Transverse colon (tissue), 4 donors: ENCODE measurements around the gene RLN2. TPM values are rescaled to one million over a fixed set of nuclear protein-coding genes. Genes with fewer than 3 reads are reported as not detected.
"Not testable (repeated sequence)": the region's sequence is repeated elsewhere in the genome, so short reads cannot be mapped to it uniquely, and the experiment has no call there.

Source experiments
- DNase-seq: peaks from one replicate; pipeline ENCODE4 v3.0.0-alpha.2; 2019
- H3K27ac ChIP-seq, 4 donors: fragments of 200-600 bp; sonication (generic); 2 replicates each; pipeline ENCODE4 v1.5.1; 2016 to 2018; ENCODE audit warnings: inconsistent platforms in 4 of 4
- H3K27me3 ChIP-seq: fragments of 200-600 bp; sonication (generic); 2 replicates; pipeline ENCODE4 v1.5.1; 2017; ENCODE audit warnings: inconsistent platforms
- H3K36me3 ChIP-seq, 4 donors: fragments of 200-600 bp; sonication (generic); 2 replicates each; pipeline ENCODE4 v1.5.1; 2017 to 2019; ENCODE audit warnings: inconsistent platforms in 4 of 4
- H3K4me1 ChIP-seq, 4 donors: fragments of 200-600 bp; sonication (generic); 2 replicates each; pipeline ENCODE4 v1.5.1; 2017 to 2020; ENCODE audit warnings: inconsistent platforms in 4 of 4
- H3K4me3 ChIP-seq, 4 donors: fragments of 200-600 bp; sonication (generic); 1 replicate in 1 of 4; 2 replicates in 3 of 4; pipeline versions ENCODE4 v1.5.1 to v1.6.1; 2017 to 2019; ENCODE audit warnings: inconsistent platforms in 4 of 4
- H3K9me3 ChIP-seq, 2 donors: fragments of 200-600 bp; sonication (generic); 2 replicates each; pipeline ENCODE4 v1.5.1; 2017 to 2019; ENCODE audit warnings: inconsistent platforms in 2 of 2
- CTCF ChIP-seq, 5 experiments: fragments of 200-600 bp in 3 of 5; fragments of 450-650 bp in 2 of 5; sonication (generic) in 3 of 5; IDR thresholded peaks; 1 replicate in 2 of 5; 2 replicates in 3 of 5; pipeline ENCODE4 v1.5.1; 2016 to 2017; ENCODE audit warnings: antibody characterized with exemption in 5 of 5, inconsistent platforms in 3 of 5, mild to moderate bottlenecking in 2 of 5, moderate library complexity in 1 of 5
- EP300 ChIP-seq: sonication (generic); formaldehyde crosslinking; IDR thresholded peaks from one replicate; pipeline ENCODE4 v1.6.1; 2017; ENCODE audit warnings: antibody characterized with exemption, low read depth
- POLR2A ChIP-seq: fragments of 450-650 bp; IDR thresholded peaks from one replicate; pipeline ENCODE4 v1.6.1; 2016; ENCODE audit warnings: antibody characterized with exemption, mild to moderate bottlenecking, moderate library complexity
- POLR2AphosphoS5 ChIP-seq, 3 donors: sonication (generic); formaldehyde crosslinking; IDR thresholded peaks; one replicate each; pipeline ENCODE4 v1.6.1; 2016; ENCODE audit warnings: antibody characterized with exemption in 3 of 3
- WGBS, 2 donors: methylation state at CpG; one replicate each; pipeline ENCODE4 v1.1.5; 2018; ENCODE audit warnings: low coverage in 1 of 2; 5-methylcytosine and 5-hydroxymethylcytosine counted together
- in situ Hi-C, 4 donors: fragments of 200-750 bp; cut with MboI; loops; one replicate each; pipeline versions ENCODE4 v1.15.0 to v1.15.1; 2017; ENCODE audit warnings: low sequenced_read_pairs in 3 of 4, low pct_ligation_motif_present in 1 of 4, low pct_unique_long_range_greater_than_20kb in 1 of 4
- intact Hi-C: fragments of 100-400 bp; cut with DNase I; formaldehyde crosslinking; loops from one replicate; pipeline ENCODE4 v1.15.1; 2023; ENCODE audit warnings: low total_unique reads
- total RNA-seq, 4 donors: library from RNA; depleted of rRNA; stranded (reverse); fragments of >200 nt; gene quantifications; one replicate each; pipeline ENCODE4 v1.1.0, GENCODE V29; 2016

RLN2 gene
- total RNA-seq, 4 donors from 2014 or later = not detected

GRCh38 chr9:5321058-5321457 lies 16.5 kb upstream of the RLN2 start:
- TF ChIP-seq CTCF (IDR thresholded peaks at IDR 0.05) (no peak), POLR2AphosphoS5 (IDR thresholded peaks at IDR 0.05) (no peak), EP300 (no peak), POLR2A (no peak)
- Histone ChIP-seq H3K4me3 (no peak overlapping the region), H3K36me3 (no peaks in the 10 kb centered on the region), H3K27ac (no peak overlapping the region), H3K4me1 (no peaks in the 10 kb centered on the region), H3K27me3 (no peaks in the 10 kb centered on the region), H3K9me3 (no peaks in the 10 kb centered on the region)
- in situ Hi-C loops = loop anchor here in 1 of 4 donors (25.0 kb wide), 1 partner anchor 266 kb away; no protein-coding TSS in a partner anchor
- DNase-seq = no peak
- 15 to 27% methylated on average over 1 of the region's 1 CpG for whole genome bisulfite sequencing, 2 donors
- intact Hi-C loops = no loop called here

GRCh38 chr9:5316406-5316805 lies 11.9 kb upstream of the RLN2 start:
- H3K27me3 ChIP-seq, DNase-seq, H3K36me3 ChIP-seq, intact Hi-C loops, H3K4me1 ChIP-seq, H3K4me3 ChIP-seq, H3K27ac ChIP-seq: not testable (repeated sequence)
- in situ Hi-C loops = loop anchor here in 1 of 4 donors (25.0 kb wide), 1 partner anchor 271 kb away; no protein-coding TSS in a partner anchor
- WGBS, 2 donors = 100% methylated on average over 1 of the region's 1 CpG
- H3K9me3 ChIP-seq = peaks cover 10 to 12% of the 10 kb centered on the region in 2 donors

GRCh38 chr9:5315187-5315923 lies 10.8 kb upstream of the RLN2 start:
- Histone ChIP-seq H3K9me3 (peaks cover 10 to 12% of the 10 kb centered on the region in 2 donors), H3K4me3 (no peak overlapping the region), H3K36me3 (no peaks in the 10 kb centered on the region), H3K27ac (no peak overlapping the region), H3K4me1 (no peaks in the 10 kb centered on the region), H3K27me3 (no peaks in the 10 kb centered on the region)
- in situ Hi-C loops (loop anchor here in 1 of 4 donors (25.0 kb wide), 1 partner anchor 272 kb away; no protein-coding TSS in a partner anchor), intact Hi-C loops (no loop called here)
- 65 to 69% methylated on average over 4 of the region's 4 CpGs for WGBS, 2 donors
- no peak for DNase-seq
- TF ChIP-seq EP300 (no peak), POLR2AphosphoS5 (IDR thresholded peaks at IDR 0.05) (no peak), CTCF (IDR thresholded peaks at IDR 0.05) (no peak), POLR2A (no peak)

- Histone ChIP-seq H3K27ac (no peak overlapping the region), H3K4me1 (no peaks in the 10 kb centered on the region), H3K36me3 (no peaks in the 10 kb centered on the region), H3K27me3 (no peaks in the 10 kb centered on the region), H3K9me3 (peaks cover 10 to 12% of the 10 kb centered on the region in 2 donors), H3K4me3 (no peak overlapping the region)
- intact Hi-C loops (no loop called here), in situ Hi-C loops (loop anchor here in 1 of 4 donors (25.0 kb wide), 1 partner anchor 276 kb away; no protein-coding TSS in a partner anchor)
- TF ChIP-seq EP300 (no peak), POLR2A (no peak)
- no peak for DNase-seq
These were observed 6.3 kb upstream of the RLN2 start for GRCh38 chr9:5310851-5311250.

- in situ Hi-C loops = loop anchor here in 1 of 4 donors (25.0 kb wide), 1 partner anchor 282 kb away; no protein-coding TSS in a partner anchor
- no peaks in the 10 kb centered on the region for H3K36me3 ChIP-seq
- intact Hi-C loops = no loop called here
- no peak overlapping the region for H3K4me3 ChIP-seq
- no peak for DNase-seq
- H3K9me3 ChIP-seq = no peaks in the 10 kb centered on the region
- H3K4me1 ChIP-seq = peaks cover 0 to 3% (median 1%) of the 10 kb centered on the region in 4 donors
- WGBS, 2 donors = 86 to 91% methylated on average over 2 of the region's 2 CpGs
- TF ChIP-seq POLR2A (no peak), EP300 (no peak)
- no peak overlapping the region for H3K27ac ChIP-seq
- no peaks in the 10 kb centered on the region for H3K27me3 ChIP-seq
These were observed 1.2 kb upstream of the RLN2 start for GRCh38 chr9:5305741-5306140.
